Cardiac fibroblast (primary cell): ENCODE results near the gene ACIN1.

ENCODE experiments used
- DNase-seq, 2 donors: peaks; one replicate each; pipeline versions ENCODE4 v3.0.0 to v3.0.0-alpha.2; 2010; ENCODE audit warnings: low read depth in 2 of 2
- H3K4me3 ChIP-seq, 2 donors: replicated peaks in 1 of 2; 1 replicate in 1 of 2; 2 replicates in 1 of 2; pipeline ENCODE4 v1.5.1; 2011; ENCODE audit warnings: low read depth in 2 of 2, low read length in 2 of 2, mild to moderate bottlenecking in 2 of 2, moderate library complexity in 1 of 2
- TF ChIP-seq, protein P1 (sequence below): IDR thresholded peaks from one replicate; pipeline ENCODE4 v1.5.1; 2011; ENCODE audit warnings: low read depth, mild to moderate bottlenecking, low read length, inconsistent platforms

ACIN1 gene

DNA sequence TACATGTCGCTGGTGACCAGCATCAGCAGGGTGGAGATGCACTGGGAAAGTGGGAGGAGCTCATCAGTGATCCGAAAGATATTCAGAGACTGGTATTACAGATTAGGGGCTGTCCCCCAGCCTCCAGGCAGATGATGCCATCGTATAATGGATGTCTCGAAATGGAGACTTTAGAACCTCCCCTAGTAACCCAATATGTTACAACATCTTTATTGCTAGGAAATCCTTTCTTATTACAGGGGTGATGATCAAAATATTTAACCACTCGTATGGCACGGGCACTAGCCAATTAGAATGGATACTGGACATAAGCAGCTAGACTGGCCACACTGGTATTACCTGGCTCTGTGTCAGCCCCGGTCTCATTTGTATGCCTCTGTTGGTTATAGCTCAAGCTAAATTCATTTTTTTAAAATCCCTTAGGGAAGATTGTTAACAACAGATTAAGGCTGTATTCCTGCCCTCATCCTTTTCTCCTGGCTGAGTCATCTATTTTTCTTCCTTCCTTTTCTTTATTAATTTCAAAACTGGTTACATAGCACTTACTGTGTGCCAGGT, 34.9 kb upstream of the ACIN1 start:
- TF ChIP-seq, protein P1, sequence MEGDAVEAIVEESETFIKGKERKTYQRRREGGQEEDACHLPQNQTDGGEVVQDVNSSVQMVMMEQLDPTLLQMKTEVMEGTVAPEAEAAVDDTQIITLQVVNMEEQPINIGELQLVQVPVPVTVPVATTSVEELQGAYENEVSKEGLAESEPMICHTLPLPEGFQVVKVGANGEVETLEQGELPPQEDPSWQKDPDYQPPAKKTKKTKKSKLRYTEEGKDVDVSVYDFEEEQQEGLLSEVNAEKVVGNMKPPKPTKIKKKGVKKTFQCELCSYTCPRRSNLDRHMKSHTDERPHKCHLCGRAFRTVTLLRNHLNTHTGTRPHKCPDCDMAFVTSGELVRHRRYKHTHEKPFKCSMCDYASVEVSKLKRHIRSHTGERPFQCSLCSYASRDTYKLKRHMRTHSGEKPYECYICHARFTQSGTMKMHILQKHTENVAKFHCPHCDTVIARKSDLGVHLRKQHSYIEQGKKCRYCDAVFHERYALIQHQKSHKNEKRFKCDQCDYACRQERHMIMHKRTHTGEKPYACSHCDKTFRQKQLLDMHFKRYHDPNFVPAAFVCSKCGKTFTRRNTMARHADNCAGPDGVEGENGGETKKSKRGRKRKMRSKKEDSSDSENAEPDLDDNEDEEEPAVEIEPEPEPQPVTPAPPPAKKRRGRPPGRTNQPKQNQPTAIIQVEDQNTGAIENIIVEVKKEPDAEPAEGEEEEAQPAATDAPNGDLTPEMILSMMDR, result no peak
- DNase-seq, result no peak
- H3K4me3 ChIP-seq, result no peak overlapping the region

DNA sequence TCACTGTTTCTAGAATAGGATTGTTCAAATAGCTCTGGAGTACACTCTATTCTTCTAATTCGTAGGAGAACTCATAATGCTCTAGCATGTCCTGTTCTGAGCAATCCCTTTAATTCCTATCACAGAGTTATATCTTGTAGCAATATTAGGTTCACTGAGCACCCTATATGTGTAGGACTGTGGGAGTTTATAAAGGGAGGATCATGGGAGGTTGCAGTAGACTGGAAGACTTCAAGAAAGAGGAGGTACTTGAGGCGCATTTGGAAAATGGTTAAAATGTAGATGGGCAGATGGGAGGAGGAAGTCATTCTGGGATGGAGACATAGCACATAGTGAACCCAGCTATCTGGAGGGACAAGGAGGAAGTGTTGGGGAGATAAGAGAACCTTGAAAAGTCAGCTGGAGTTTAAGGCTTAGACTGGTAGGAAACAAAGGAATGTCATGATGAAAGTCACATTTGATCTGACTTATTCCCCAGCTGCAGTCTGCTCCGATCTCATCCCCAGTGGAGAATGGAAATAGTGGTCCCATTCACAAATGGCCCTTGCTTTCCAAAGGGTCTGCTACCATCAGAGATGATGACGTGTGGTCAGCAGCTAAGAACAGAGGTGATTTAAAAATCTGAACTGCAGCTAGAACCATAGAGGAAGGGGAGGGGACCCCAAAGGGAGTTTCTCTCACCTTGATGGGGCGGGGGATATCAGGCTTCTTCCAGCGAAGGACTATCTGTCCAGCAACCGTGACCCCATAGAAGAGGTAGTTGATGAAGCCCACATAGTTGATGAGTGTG, 34.2 kb upstream of the ACIN1 start:
- no peak overlapping the region for H3K4me3 ChIP-seq
- TF ChIP-seq, protein P1, result no peak
- DNase-seq, result no peak

DNA sequence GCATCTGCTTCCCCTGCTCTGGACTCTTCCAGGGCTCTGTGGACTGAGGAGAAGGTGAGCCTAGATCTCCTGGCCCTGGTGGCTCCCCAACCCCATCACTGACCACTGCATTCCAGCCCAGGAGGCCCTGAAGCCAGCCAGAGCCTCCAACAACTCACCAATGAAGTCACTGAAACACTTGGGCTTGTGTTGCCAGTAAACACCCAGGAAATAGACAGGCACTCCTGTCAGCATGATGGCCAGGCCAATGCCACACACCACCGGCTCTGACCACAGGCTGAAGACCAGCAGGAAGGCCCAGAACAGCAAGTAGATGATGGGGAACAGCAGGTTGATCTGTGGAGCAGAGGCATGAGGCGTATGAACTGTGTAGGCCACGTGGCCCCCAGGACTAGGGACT, 32.9 kb upstream of the ACIN1 start:
- TF ChIP-seq, protein P1, result no peak
- H3K4me3 ChIP-seq, result no peak overlapping the region
- DNase-seq, result no peak

DNA sequence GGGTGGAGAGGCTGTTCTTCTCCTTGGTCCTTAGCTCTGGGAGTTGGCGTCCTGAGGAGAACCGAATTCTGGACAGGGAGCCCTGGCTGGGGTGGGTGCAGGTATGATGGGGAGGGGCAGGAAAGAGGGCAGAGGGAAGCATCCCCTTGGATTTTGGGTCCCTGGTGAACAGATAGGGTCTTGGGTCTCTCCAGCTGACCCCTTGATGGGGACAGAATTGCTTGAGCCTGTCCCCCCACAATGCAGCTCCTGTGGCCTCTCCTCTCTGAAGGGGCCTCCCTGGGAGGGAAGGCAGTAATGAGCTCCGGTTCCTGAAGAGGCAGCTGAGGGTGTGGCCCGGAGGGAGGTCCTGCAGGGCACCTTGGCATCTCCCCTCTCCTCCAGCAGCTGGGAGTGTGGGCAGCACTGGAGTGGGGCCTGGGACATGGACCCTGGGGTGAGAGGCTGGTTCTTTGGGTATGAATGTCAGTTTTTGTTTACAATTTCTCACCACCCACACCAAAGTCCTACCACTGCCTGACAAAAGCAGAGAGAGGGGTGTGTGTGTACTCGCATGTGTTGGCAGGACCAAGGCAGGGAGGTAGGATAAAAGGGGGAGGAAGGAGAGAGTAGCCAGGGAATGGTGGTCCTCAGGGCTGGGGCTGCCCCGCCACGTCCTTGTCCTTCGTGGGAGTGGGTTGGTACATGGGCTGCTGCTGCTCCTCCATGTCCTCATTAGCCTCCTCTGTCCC, 31.8 kb upstream of the ACIN1 start:
- TF ChIP-seq, protein P1, result no peak
- no peak for DNase-seq

DNA sequence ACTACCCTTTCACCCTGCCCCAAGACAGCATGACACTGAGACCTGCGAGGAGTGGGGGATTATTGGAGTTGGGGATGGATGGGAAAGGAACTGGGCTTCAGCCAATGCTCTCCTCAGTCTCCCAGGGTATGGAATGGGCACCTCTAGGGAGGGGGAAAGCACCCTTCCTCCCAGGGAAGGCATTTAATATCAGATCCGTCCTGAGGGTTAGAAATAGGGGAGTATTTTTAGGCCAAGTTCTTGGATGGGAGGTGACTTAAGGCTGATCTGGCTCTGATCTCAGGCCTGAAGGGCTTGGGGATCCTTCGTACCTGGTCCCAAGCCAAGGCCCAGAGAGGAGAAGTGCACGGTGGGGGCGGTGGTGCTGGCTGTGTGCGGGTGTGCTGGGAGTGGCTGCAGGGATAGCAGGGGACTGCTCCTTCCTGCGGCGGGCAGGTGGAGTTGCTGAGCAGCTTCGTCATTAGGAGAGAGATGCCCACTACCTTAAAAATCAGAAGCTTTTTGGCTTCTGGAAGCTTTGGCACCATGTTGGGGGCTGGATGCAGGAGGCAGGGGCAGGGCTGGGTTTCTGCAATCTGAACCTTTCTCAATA, 31.1 kb upstream of the ACIN1 start:
- DNase-seq, result no peak
- TF ChIP-seq, protein P1, result no peak
- H3K4me3 ChIP-seq, result no peak overlapping the region

More for the DNA sequence above, 31.8 kb upstream of the ACIN1 start:
- H3K4me3 ChIP-seq, result no peak overlapping the region

DNA sequence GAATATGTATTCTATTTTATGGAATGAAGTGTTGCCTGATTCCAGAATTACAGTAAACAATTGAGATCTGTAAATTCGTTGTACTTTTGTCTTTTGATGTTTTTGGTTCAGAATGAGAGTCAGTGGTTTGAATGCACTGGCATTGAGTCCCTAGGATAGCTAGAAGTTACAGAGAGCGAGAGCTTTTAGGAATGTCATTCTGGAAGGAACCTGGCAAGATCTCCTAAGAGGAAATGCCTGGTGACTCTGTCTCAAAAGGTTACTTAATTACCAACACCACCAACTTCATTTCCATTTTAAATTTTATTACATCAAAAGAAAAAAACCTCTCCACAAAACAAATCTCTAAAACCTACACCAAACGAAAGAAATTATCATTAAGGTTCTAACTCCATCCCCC, 30.1 kb upstream of the ACIN1 start:
- no peak overlapping the region for H3K4me3 ChIP-seq
- TF ChIP-seq, protein P1, result no peak
- no peak for DNase-seq
